HT1080 (cell line): Measurements from ENCODE around the gene PDZD8. TPM values are rescaled to one million over a fixed set of nuclear protein-coding genes. Genes with fewer than 3 reads are reported as not detected.
"Not testable (repeated sequence)": the region's sequence is repeated elsewhere in the genome, so short reads cannot be mapped to it uniquely, and the experiment has no call there.

Source experiments
- DNase-seq: peaks from one replicate; pipeline ENCODE4 v3.0.0-alpha.2; 2015; ENCODE audit warnings: low read depth
- total RNA-seq: library from RNA; depleted of rRNA; stranded (reverse); fragments of >200 nt; shearing (Covaris generic); gene quantifications from 2 replicates; pipeline ENCODE4 v1.2.3, GENCODE V29; 2014

PDZD8 gene
- total RNA-seq, 1 experiment from 2014 or later: 26.1 TPM

GRCh38 chr10:117351996-117352395 lies 23.2 kb downstream of the PDZD8 start:
- DNase-seq: no peak

GRCh38 chr10:117351558-117351957 lies 23.7 kb downstream of the PDZD8 start:
- DNase-seq: no peak

DNA sequence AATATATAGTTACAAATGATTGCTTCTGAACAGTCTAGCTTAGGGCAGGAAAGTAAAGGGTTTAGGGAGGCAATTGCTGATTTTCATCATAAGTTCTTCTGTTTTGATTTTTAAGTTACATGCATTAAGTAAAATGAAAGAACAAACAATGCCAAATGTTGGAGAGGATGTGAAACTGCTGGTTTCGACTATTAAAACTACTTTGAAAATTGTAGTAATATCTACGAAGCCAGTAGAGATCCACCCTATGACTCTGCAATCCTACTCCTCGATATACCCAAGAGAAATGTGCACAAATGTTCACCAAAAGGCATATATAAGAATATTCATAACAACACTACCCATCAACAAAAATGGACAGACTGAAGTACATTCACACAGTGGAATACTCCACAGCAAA lies 24.3 kb downstream of the PDZD8 start:
- DNase-seq: no peak

- no peak for DNase-seq
Measured at GRCh38 chr10:117348236-117348635, 27.0 kb downstream of the PDZD8 start.

DNA sequence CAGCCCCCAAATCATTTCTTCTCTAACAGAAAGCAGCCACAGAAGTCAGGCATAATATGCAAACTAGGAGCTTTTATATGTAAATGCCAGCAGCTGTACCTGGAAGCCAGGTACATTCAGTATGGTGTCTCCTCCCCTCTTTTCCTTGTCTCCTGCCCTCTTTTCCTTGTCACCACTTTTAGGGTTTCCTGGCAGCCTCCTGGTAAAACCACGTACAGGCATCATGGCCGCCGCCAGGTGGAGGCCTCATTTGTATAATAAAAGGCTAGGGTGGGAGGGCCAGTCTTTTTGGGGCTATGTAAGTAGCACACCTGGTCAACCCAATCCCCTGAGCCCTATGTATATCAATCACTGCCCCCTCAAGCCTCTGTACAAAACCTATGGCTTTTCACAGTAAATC lies 28.7 kb downstream of the PDZD8 start:
- no peak for DNase-seq

GRCh38 chr10:117345143-117345542 lies 30.1 kb downstream of the PDZD8 start:
- DNase-seq: peak; percentile 48

DNA sequence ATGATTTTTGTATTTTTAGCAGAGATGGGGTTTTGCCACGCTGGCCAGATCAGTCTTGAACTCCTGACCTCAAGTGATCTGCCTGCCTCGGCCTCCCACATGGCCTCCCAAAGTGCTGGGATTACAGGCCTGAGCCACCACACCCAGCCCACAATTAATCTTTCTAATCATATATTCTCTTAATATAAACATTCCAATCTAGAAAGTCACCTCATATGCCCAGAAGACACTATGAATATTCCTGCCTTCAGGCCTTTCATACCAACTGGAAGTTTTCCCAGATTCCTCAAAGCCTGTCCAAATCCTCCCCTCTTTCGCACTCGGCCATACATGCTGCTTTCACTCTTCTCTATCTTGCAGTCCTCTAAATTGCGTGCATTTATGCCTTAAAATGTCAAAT lies 32.6 kb downstream of the PDZD8 start:
- DNase-seq: peak; percentile 73

DNA sequence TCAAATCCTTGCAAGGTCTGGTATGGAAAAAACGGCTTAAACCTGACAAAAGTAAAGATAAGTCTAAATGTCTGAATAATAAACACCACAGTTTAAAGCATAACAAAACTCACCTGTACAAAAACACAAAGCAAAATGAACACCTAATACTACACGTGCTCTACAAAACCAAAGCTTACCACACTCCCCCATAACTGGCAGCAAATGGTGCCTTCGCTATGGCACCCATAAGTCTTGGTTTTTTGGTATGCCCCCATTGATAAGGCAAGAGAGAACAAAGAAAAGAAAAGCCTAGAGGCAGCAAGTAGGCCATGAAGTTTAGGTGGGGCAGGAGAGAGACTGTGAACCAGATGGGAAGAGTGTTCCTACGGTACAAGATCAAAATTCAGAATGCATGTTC lies 34.2 kb downstream of the PDZD8 start:
- DNase-seq: no peak

GRCh38 chr10:117339979-117340378 lies 35.3 kb downstream of the PDZD8 start:
- no peak for DNase-seq

DNA sequence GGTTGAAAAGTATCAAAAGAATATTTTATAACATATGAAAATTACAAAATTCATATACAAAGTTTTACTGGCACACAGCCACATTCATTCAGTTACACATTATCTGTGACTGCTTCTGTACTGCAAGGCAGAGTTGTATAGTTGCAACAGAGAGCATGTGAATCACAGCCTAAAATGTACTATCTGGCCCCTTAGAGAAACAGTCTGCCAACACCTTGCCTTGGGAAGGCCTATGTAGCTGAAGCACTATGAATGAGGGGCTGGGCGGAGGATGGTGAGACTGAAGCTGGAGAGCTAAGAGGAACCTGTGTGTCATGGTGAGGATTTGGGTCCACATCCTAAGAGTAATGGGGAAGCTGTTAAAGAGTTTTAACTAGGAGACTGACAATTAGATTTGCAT lies 35.7 kb downstream of the PDZD8 start:
- no peak for DNase-seq

DNA sequence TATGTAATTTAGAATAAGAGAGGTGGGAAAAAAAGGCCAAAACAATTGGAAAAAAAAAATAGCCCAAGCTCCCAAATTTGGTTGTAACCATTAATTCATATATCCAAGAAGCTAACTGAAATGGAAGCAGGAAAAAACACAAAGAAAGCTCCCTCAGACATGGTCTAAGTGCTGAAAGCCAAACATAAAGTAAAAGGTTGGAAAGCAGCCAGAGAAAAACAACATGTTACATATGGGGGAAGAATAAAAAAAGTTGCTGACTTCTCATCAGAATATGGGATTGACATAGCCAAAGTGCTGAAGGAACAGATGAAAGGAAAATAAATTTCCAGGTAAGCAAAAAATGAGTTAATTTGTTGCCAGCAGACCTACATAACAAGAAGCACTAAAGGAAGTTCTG lies 40.3 kb downstream of the PDZD8 start:
- no peak for DNase-seq

DNA sequence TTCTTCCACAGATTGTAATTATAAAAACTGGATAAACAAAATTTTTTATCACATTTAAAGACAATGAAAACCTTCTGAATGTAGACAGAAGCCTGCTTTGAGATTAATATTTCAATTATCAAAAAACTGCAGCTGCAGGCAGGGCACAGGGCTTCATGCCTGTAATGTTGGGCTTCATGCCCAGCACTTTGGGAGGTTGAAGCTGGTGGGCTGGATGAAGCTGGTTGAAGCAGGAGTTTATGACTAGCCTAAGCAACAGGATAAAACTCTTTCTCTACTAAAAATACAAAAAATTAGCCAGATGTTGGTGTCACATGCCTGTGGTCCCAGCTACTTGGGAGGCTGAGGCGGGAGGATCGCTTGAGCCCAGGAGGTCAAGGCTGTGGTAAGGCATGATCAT lies 41.2 kb downstream of the PDZD8 start:
- DNase-seq: no peak

DNA sequence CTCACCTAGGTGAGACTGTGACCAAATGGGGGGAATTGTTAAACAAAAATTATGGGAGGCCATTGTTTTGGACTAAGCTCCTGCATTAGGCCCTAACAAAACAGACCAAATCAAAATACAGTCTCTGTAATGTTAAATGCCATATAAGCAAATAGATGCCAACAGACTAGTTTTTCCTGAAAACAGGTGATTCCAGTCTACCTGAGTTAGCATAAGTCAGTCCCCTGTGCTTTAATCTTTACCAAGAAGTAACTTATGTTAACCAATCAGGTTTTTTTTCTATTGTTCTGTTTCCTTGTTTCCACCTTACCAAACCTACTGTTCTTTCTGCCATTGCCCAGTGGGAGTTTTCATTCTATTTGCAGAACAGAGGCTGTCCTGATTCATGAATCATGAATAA lies 48.0 kb downstream of the PDZD8 start:
- DNase-seq: no peak

GRCh38 chr10:117324367-117324766 lies 50.9 kb downstream of the PDZD8 start:
- DNase-seq: no peak

DNA sequence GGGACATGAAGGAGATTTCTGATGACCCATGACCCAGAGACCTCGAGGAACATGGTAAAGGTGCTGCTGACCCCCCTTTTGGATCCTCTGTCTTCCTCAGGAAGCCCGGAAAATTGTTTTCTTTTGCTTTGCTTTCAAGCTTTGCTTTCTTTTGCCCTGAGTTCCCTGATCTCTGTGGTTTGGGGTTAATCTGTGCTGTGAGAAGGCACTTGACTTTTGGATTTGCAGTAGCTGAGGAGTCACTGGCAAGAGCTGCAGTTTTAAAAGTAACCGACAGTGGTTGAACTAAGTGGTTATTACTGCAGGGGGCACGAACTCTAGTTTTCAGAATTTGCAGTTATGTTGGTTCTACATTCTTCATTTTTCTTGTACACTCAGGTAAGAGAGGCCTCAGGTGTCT lies 53.0 kb downstream of the PDZD8 start:
- peak; percentile 36 for DNase-seq

- DNase-seq: peak; percentile 15
Measured at GRCh38 chr10:117320050-117320665, 55.1 kb downstream of the PDZD8 start.

GRCh38 chr10:117318909-117319308 lies 56.3 kb downstream of the PDZD8 start:
- no peak for DNase-seq

DNA sequence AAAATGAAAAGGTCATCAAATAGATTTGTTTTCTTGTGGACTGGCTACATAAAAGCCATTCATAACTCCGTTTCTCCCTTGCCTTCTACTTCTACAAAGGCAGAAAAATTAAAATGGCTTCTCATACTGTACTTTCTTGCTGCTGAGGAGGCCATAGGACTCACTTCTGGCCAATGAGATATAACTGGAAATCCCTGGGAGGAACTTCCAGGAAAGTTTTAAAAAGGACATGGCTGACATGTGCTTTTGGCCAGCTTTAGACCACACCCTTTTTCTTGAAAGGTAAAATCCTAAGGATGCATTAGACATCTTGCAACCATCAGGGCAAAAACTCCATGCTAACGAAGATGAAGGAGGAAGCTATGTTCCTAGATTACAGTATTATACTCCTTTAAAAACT lies 58.5 kb downstream of the PDZD8 start:
- no peak for DNase-seq

DNA sequence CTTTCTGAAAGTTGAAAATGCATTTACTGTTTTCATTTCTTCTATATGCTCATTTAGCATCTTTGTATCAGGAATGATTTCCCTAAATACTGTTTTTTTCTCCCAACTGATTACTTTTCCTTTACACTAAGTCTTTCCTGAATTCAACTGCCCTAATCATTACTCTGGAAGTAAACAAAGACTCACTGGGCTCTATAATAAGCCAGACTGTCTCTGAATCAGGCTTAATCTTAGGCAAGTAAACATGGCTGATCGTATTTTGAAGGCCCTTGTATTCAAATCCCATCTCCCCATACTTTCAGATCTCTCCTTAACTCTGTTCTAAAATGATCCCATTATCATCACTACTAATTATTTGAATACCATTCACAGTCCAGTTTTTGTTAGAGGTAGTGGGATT lies 61.6 kb downstream of the PDZD8 start:
- DNase-seq: no peak

- no peak for DNase-seq
Measured at GRCh38 chr10:117312430-117312829, 62.8 kb downstream of the PDZD8 start.

GRCh38 chr10:117311261-117311660 lies 64.0 kb downstream of the PDZD8 start:
- DNase-seq: peak; percentile 52

DNA sequence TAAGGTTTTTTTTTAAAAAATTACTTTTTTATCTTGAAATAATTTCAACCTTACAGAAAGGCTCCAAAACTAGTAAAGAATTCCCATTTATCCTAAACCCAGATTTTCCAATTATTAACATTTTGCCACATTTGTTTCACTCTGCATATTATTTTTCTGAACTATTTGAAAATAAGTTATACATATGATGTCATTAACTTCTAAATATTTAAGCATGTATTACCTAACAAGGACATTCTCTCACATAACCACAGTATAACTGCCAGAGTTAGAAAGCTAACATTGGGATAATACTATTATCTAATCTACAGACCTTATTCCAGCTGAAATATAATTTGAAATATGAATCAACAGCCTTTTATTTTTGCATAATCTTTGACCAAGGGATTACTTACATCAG lies 68.6 kb downstream of the PDZD8 start:
- DNase-seq: no peak

GRCh38 chr10:117303451-117303850 lies 71.8 kb downstream of the PDZD8 start:
- not testable (repeated sequence) for DNase-seq

- DNase-seq: no peak
Measured at GRCh38 chr10:117300671-117301070, 74.6 kb downstream of the PDZD8 start.
